Liver (tissue), 9 donors: ENCODE results near the gene PTPN2. TPM values are rescaled to one million over a fixed set of nuclear protein-coding genes. Genes with fewer than 3 reads are reported as not detected.

ENCODE experiments used
- DNase-seq: peaks from one replicate; pipeline ENCODE4 v3.0.0-alpha.2; 2017; ENCODE audit warnings: low spot score
- H3K27ac ChIP-seq, 2 donors: one replicate each; pipeline ENCODE4 v1.7.0; 2013; ENCODE audit warnings: inconsistent platforms in 2 of 2, low read length in 2 of 2, control low read depth in 1 of 2, low read depth in 1 of 2, mild to moderate bottlenecking in 1 of 2
- H3K27me3 ChIP-seq, 4 donors: one replicate each; pipeline versions ENCODE4 v1.6.1 to v1.7.0; 2013; ENCODE audit warnings: low read length in 3 of 4, inconsistent platforms in 1 of 4, mild to moderate bottlenecking in 1 of 4, moderate library complexity in 1 of 4; ENCODE audit not compliant: control insufficient read depth in 4 of 4, insufficient read depth in 4 of 4
- H3K36me3 ChIP-seq, 4 donors: one replicate each; pipeline versions ENCODE4 v1.6.1 to v1.7.0; 2013; ENCODE audit warnings: low read length in 3 of 4, mild to moderate bottlenecking in 3 of 4, low read depth in 1 of 4, moderate library complexity in 1 of 4; ENCODE audit not compliant: control insufficient read depth in 4 of 4, insufficient read depth in 3 of 4
- H3K4me1 ChIP-seq, 4 donors: one replicate each; pipeline versions ENCODE4 v1.6.1 to v1.7.0; 2013; ENCODE audit warnings: low read length in 3 of 4, mild to moderate bottlenecking in 3 of 4, moderate library complexity in 1 of 4; ENCODE audit not compliant: control insufficient read depth in 4 of 4, insufficient read depth in 4 of 4
- H3K4me3 ChIP-seq, 3 donors: one replicate each; pipeline versions ENCODE4 v1.6.1 to v1.7.0; 2013; ENCODE audit warnings: low read length in 3 of 3, control low read depth in 1 of 3, low read depth in 1 of 3, mild to moderate bottlenecking in 1 of 3
- H3K9ac ChIP-seq, 2 donors: one replicate each; pipeline ENCODE4 v1.7.0; 2013; ENCODE audit warnings: low read length in 2 of 2, mild to moderate bottlenecking in 2 of 2, moderate library complexity in 2 of 2, control low read depth in 1 of 2, low read depth in 1 of 2
- H3K9me3 ChIP-seq, 4 donors: one replicate each; pipeline versions ENCODE4 v1.6.1 to v1.7.0; 2013; ENCODE audit warnings: low read length in 3 of 4; ENCODE audit not compliant: control insufficient read depth in 4 of 4
- EGR1 ChIP-seq, 2 donors: IDR thresholded peaks; 2 replicates each; pipeline ENCODE4 v1.6.1; 2016 to 2018; ENCODE audit warnings: antibody characterized with exemption in 2 of 2, low read depth in 2 of 2
- FOXA1 ChIP-seq: IDR thresholded peaks from 2 replicates; pipeline ENCODE4 v1.6.1; 2016; ENCODE audit warnings: antibody characterized with exemption
- FOXA2 ChIP-seq: IDR thresholded peaks from 2 replicates; pipeline ENCODE4 v1.6.1; 2016; ENCODE audit warnings: antibody characterized with exemption
- GABPA ChIP-seq, 2 donors: IDR thresholded peaks in 1 of 2; conservative IDR thresholded peaks in 1 of 2; 2 replicates each; pipeline ENCODE4 v1.6.1; 2016; ENCODE audit warnings: antibody characterized with exemption in 2 of 2, mild to moderate bottlenecking in 1 of 2, moderate library complexity in 1 of 2
- HNF4A ChIP-seq, 2 donors: conservative IDR thresholded peaks; 2 replicates each; pipeline ENCODE4 v1.6.1; 2016; ENCODE audit warnings: antibody characterized with exemption in 2 of 2, mild to moderate bottlenecking in 2 of 2
- HNF4G ChIP-seq: IDR thresholded peaks from 2 replicates; pipeline ENCODE4 v1.6.1; 2016; ENCODE audit warnings: antibody characterized with exemption
- JUND ChIP-seq, 2 donors: IDR thresholded peaks; 2 replicates each; pipeline ENCODE4 v1.6.1; 2016; ENCODE audit warnings: antibody characterized with exemption in 2 of 2
- MAX ChIP-seq: IDR thresholded peaks from 2 replicates; pipeline ENCODE4 v1.6.1; 2016; ENCODE audit warnings: antibody characterized with exemption
- NR2F2 ChIP-seq: IDR thresholded peaks from 2 replicates; pipeline ENCODE4 v1.6.1; 2016; ENCODE audit warnings: antibody characterized with exemption
- RAD21 ChIP-seq, 2 donors: IDR thresholded peaks; 2 replicates each; pipeline ENCODE4 v1.6.1; 2016; ENCODE audit warnings: antibody characterized with exemption in 2 of 2, mild to moderate bottlenecking in 2 of 2
- REST ChIP-seq: IDR thresholded peaks from 2 replicates; pipeline ENCODE4 v1.6.1; 2016; ENCODE audit warnings: antibody characterized with exemption, mild to moderate bottlenecking
- TAF1 ChIP-seq: conservative IDR thresholded peaks from 2 replicates; pipeline ENCODE4 v1.6.1; 2016; ENCODE audit warnings: antibody characterized with exemption, mild to moderate bottlenecking
- YY1 ChIP-seq: IDR thresholded peaks from 2 replicates; pipeline ENCODE4 v1.6.1; 2016; ENCODE audit warnings: antibody characterized with exemption, mild to moderate bottlenecking
- ZBTB33 ChIP-seq: IDR thresholded peaks from 2 replicates; pipeline ENCODE4 v1.6.1; 2016; ENCODE audit warnings: antibody characterized with exemption
- WGBS: extraction: QIAGEN DNeasy Blood & Tissue Kit; methylation state at CpG from one replicate; pipeline ENCODE4 v1.1.7; 2013; 5-methylcytosine and 5-hydroxymethylcytosine counted together
- polyA plus RNA-seq, 2 donors: library from polyadenylated mRNA; stranded (reverse) in 1 of 2; unstranded in 1 of 2; fragments of 200-250 nt in 1 of 2; fragments of >200 nt in 1 of 2; fragmentation: Nextera tagmentation in 1 of 2; extraction: Ambion mirVana in 1 of 2; gene quantifications; one replicate each; pipeline versions ENCODE4 v1.2.1 to v1.2.3, GENCODE V29; 2013 to 2015
- total RNA-seq, 2 donors: library from RNA; depleted of rRNA; stranded (reverse); fragments of >200 nt; gene quantifications; one replicate each; pipeline ENCODE4 v1.2.3, GENCODE V29; 2014
- donor health status: healthy.
- donor health status: healthy.
- donor health status: healthy.
- donor health status: healthy.
- donor health status: healthy.

Gene PTPN2
- total and polyA plus RNA-seq, 4 donors, result 9.2 to 21.2 (median 14.9) TPM

DNA sequence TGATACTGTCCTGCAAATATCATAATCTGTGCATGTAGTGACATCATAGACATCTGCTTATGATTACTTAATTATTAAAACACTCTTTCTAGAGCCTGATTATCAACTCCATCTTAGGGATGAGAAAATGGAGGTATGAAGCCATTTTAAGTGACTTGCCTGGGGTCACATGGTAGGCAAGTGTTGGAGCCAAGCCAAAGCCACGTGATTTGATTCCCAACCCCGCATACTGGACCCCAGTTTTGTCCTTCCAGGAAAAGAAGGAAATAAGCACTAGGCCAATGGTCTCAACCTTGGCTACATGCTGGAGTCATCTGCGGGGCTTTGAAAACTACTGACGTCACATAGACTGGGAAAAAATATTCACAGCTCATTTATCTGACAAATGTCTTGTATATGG, 44.2 kb upstream of the PTPN2 start (continued):
- TF ChIP-seq REST (no peak), EGR1 (IDR thresholded peaks at IDR 0.05; ENCODE audit: low read depth in 2 of 2) (no peak), GABPA (IDR thresholded peaks at IDR 0.05 in 1 of 2, conservative IDR thresholded peaks at IDR 0.05 in 1 of 2) (no peak), MAX (no peak)

GRCh38 chr18:12924616-12925015, 40.6 kb upstream of the PTPN2 start:
- WGBS, result 88% methylated on average over 6 of the region's 6 CpGs
- Histone ChIP-seq H3K4me3 (no peak overlapping the region), H3K4me1 (no peaks in the 10 kb centered on the region), H3K27ac (no peak overlapping the region), H3K9me3 (no peaks in the 10 kb centered on the region), H3K36me3 (no peaks in the 10 kb centered on the region), H3K9ac (no peak overlapping the region), H3K27me3 (no peaks in the 10 kb centered on the region)
- TF ChIP-seq JUND (IDR thresholded peaks at IDR 0.05) (no peak), ZBTB33 (no peak), RAD21 (IDR thresholded peaks at IDR 0.05) (no peak), YY1 (no peak), EGR1 (IDR thresholded peaks at IDR 0.05; ENCODE audit: low read depth in 2 of 2) (no peak), MAX (no peak), GABPA (IDR thresholded peaks at IDR 0.05 in 1 of 2, conservative IDR thresholded peaks at IDR 0.05 in 1 of 2) (no peak), REST (no peak), TAF1 (no peak), FOXA2 (no peak), HNF4G (no peak), NR2F2 (no peak), FOXA1 (no peak), HNF4A (conservative IDR thresholded peaks at IDR 0.05) (no peak)
- no peak for DNase-seq
